Measurements from ENCODE around the gene KANSL3. TPM values are rescaled to one million over a fixed set of nuclear protein-coding genes. Genes with fewer than 3 reads are reported as not detected.

KANSL3 gene
- total and polyA plus RNA-seq, 9 of the 15 experiments (the other 6 are each of a cell fraction or from before 2014, with no cell fraction given) = 11.3 to 43.7 (median 27.9) TPM

GRCh38 chr2:96601382-96602292 lies 36.5 kb downstream of the KANSL3 start (continued):
- TF ChIP-seq SMAD1 (IDR thresholded peaks at IDR 0.05; ENCODE audit: low read depth, low read length, partially characterized antibody) (no peak), CTCFL (IDR thresholded peaks at IDR 0.05; ENCODE audit: borderline replicate concordance, insufficient read depth, low read depth, low read length, poor library complexity, severe bottlenecking) (no peak), RNF2 (IDR thresholded peaks at IDR 0.05) (peak; percentile 58; the same call in 1 of the 2 replicates), RBM34 (IDR thresholded peaks at IDR 0.05; ENCODE audit: borderline replicate concordance, insufficient read depth, low read length) (no peak), CSDE1 (IDR thresholded peaks at IDR 0.05) (no peak), ZNF778 (CRISPR knock-in tag; IDR thresholded peaks at IDR 0.05) (no peak), HEY1 (CRISPR knock-in tag; IDR thresholded peaks at IDR 0.05; ENCODE audit: borderline replicate concordance) (no peak), CREB1 (IDR thresholded peaks at IDR 0.05) (no peak), CREB1 (CRISPR knock-in tag; IDR thresholded peaks at IDR 0.05) (no peak), ZNF274 (IDR thresholded peaks at IDR 0.05; ENCODE audit: borderline replicate concordance, low read depth, low read length) (no peak), BRCA1 (IDR thresholded peaks at IDR 0.05) (no peak), BRCA1 (CRISPR knock-in tag; IDR thresholded peaks at IDR 0.05) (no peak), DNMT1 (IDR thresholded peaks at IDR 0.05) (no peak), IRF9 (tag; IDR thresholded peaks at IDR 0.05) (no peak), ZNF224 (CRISPR knock-in tag; IDR thresholded peaks at IDR 0.05) (no peak), OTX1 (CRISPR knock-in tag; IDR thresholded peaks at IDR 0.05) (no peak), KAT8 (IDR thresholded peaks at IDR 0.05; ENCODE audit: low read depth) (no peak), SMAD4 (CRISPR knock-in tag; conservative IDR thresholded peaks at IDR 0.05) (no peak), ZNF449 (CRISPR knock-in tag; IDR thresholded peaks at IDR 0.05) (no peak), ZSCAN32 (CRISPR knock-in tag; IDR thresholded peaks at IDR 0.05) (no peak), BHLHE40 (IDR thresholded peaks at IDR 0.05; ENCODE audit: low read length) (no peak), SNAPC5 (CRISPR knock-in tag; IDR thresholded peaks at IDR 0.05) (no peak), POLR2G (IDR thresholded peaks at IDR 0.05; ENCODE audit: low read depth, low read length) (no peak), ZNF584 (CRISPR knock-in tag; IDR thresholded peaks at IDR 0.05; ENCODE audit: low read depth) (0 out of 2 replicates have a peak, but pooled peaks have one; percentile 25), ETV6 (IDR thresholded peaks at IDR 0.05; ENCODE audit: borderline replicate concordance in 1 of 2, low read depth in 2 of 2, low read length in 1 of 2) (no peak), ETV6 (CRISPR knock-in tag; IDR thresholded peaks at IDR 0.05; ENCODE audit: borderline replicate concordance) (no peak)

Data from K562 (cell line).